Measurements from ENCODE around the gene CYRIA. TPM values are rescaled to one million over a fixed set of nuclear protein-coding genes. Genes with fewer than 3 reads are reported as not detected.

Gene CYRIA
- total and polyA plus RNA-seq, 11 donors = 0.86 to 19.9 (median 2.7) TPM

- no peak for ATAC-seq
- intact Hi-C loops (cut with DNase I) = no loop called here
- H3K27ac ChIP-seq = peak overlapping the region in 1 of 12 donors; percentile 22
Measured at GRCh38 chr2:16640001-16640700, 25.5 kb downstream of the CYRIA start.

GRCh38 chr2:16639431-16639830 lies 26.2 kb downstream of the CYRIA start:
- intact Hi-C loops (cut with DNase I) = no loop called here
- H3K36me3 ChIP-seq = peaks cover 0 to 13% (median 0%) of the 10 kb centered on the region in 9 donors
- no peak overlapping the region for H3K27ac ChIP-seq
- DNase-seq (no peak), ATAC-seq (no peak)
- H3K4me1 ChIP-seq = peaks cover 0 to 71% (median 16%) of the 10 kb centered on the region in 12 donors
- TF ChIP-seq CTCF (IDR thresholded peaks at IDR 0.05) = peak in 1 of 12 donors; percentile 6
- TF ChIP-seq POLR2A (IDR thresholded peaks at IDR 0.05) = no peak
- no peak overlapping the region for H3K4me3 ChIP-seq
- WGBS, 4 donors = 39 to 72% (median 68%) methylated on average over 2 of the region's 2 CpGs
- no peaks in the 10 kb centered on the region for H3K27me3 ChIP-seq
- no peaks in the 10 kb centered on the region for H3K9me3 ChIP-seq

More at GRCh38 chr2:16640001-16640700, 25.5 kb downstream of the CYRIA start:
- Histone ChIP-seq H3K4me3 (no peak overlapping the region), H3K27me3 (no peaks in the 10 kb centered on the region), H3K4me1 (peaks cover 0 to 68% (median 16%) of the 10 kb centered on the region in 12 donors), H3K36me3 (peaks cover 0 to 16% (median 0%) of the 10 kb centered on the region in 9 donors), H3K9me3 (no peaks in the 10 kb centered on the region)
- WGBS, 4 donors = 75 to 80% (median 79%) methylated on average over 8 to 9 of the region's 9 CpGs
- no peak for DNase-seq
- no peak for TF ChIP-seq POLR2A (IDR thresholded peaks at IDR 0.05)
- TF ChIP-seq CTCF (IDR thresholded peaks at IDR 0.05) = no peak

GRCh38 chr2:16638946-16639345 lies 26.7 kb downstream of the CYRIA start:
- WGBS, 4 donors = 59 to 69% (median 61%) methylated on average over 8 of the region's 8 CpGs
- DNase-seq (no peak), ATAC-seq (peak in 1 of 4 donors; percentile 41)
- H3K36me3 ChIP-seq = peaks cover 0 to 13% (median 0%) of the 10 kb centered on the region in 9 donors
- intact Hi-C loops (cut with DNase I) = no loop called here
- H3K27me3 ChIP-seq = no peaks in the 10 kb centered on the region
- TF ChIP-seq CTCF (IDR thresholded peaks at IDR 0.05) (peak in 1 of 12 donors; percentile 14), POLR2A (IDR thresholded peaks at IDR 0.05) (no peak)
- no peak overlapping the region for H3K4me3 ChIP-seq
- H3K9me3 ChIP-seq = no peaks in the 10 kb centered on the region
- H3K27ac ChIP-seq = no peak overlapping the region
- peaks cover 0 to 72% (median 16%) of the 10 kb centered on the region in 12 donors for H3K4me1 ChIP-seq

- WGBS, 4 donors = 91 to 100% (median 98%) methylated on average over 1 of the region's 1 CpG
- Histone ChIP-seq H3K9me3 (no peaks in the 10 kb centered on the region), H3K4me1 (peaks cover 0 to 74% (median 19%) of the 10 kb centered on the region in 12 donors), H3K27me3 (no peaks in the 10 kb centered on the region), H3K4me3 (no peak overlapping the region), H3K36me3 (peaks cover 0 to 13% (median 0%) of the 10 kb centered on the region in 9 donors), H3K27ac (no peak overlapping the region)
- no peak for TF ChIP-seq POLR2A (IDR thresholded peaks at IDR 0.05)
- TF ChIP-seq CTCF (IDR thresholded peaks at IDR 0.05) = no peak
- DNase-seq (no peak), ATAC-seq (no peak)
- intact Hi-C loops (cut with DNase I) = no loop called here
Measured at GRCh38 chr2:16637304-16637703, 28.3 kb downstream of the CYRIA start.

Measured in heart left ventricle (tissue), 16 donors.